HepG2 (cell line): Measurements from ENCODE around the gene NAV2. TPM values are rescaled to one million over a fixed set of nuclear protein-coding genes. Genes with fewer than 3 reads are reported as not detected.

Experiments used
- ATAC-seq: fragments of 200-7000 bp; cut with Tn5 transposase; 3 replicates; pipeline ENCODE4 v1.9.1; 2020; ENCODE audit warnings: mild to moderate bottlenecking, moderate library complexity
- BruUV-seq: library from RNA; stranded (reverse); fragments of 400-500 nt; replicated peaks from 2 replicates; lab custom pipeline; 2021; lab: Mats Ljungman, UMichigan
- CTCF ChIA-PET: fragments of 300-600 bp; formaldehyde crosslinking; extraction: SDS; loops from one replicate; lab custom pipeline; 2021; ENCODE audit warnings: low total read pairs, inconsistent platforms, low intra/inter-chr PET ratio; lab: Yijun Ruan, JAX
- POLR2A ChIA-PET: fragments of 350-600 bp; sonication (Branson Sonifier 250); formaldehyde crosslinking; loops from one replicate; lab custom pipeline; 2020; ENCODE audit warnings: antibody characterized with exemption, inconsistent platforms; lab: Yijun Ruan, JAX
- DNase-seq: peaks from one replicate; pipeline ENCODE4 v3.0.0-alpha.2; 2015; ENCODE audit warnings: low spot score
- FAIRE-seq: peaks from 3 replicates; lab custom pipeline; 2011; peaks lifted over from hg19 to GRCh38; lab: Jason Lieb, UNC
- H2AFZ ChIP-seq: one replicate; pipeline ENCODE4 v1.6.1; 2011; ENCODE audit warnings: low read length, inconsistent platforms
- H3K27ac ChIP-seq: fragments of 300-600 bp; 3 replicates; pipeline ENCODE4 v1.8.0; 2011; ENCODE audit warnings: mixed run types, mild to moderate bottlenecking, mixed read lengths, low read length, inconsistent platforms; ENCODE audit not compliant: insufficient read depth; ENCODE audit errors: extremely low read length
- H3K27me3 ChIP-seq, 2 experiments: fragments of 200-600 bp in 1 of 2; 2 replicates in 1 of 2; 3 replicates in 1 of 2; pipeline versions ENCODE4 v1.6.0 to v1.8.0; 2011; ENCODE audit warnings: low read length in 2 of 2, mild to moderate bottlenecking in 2 of 2, moderate library complexity in 2 of 2, inconsistent platforms in 1 of 2; ENCODE audit not compliant: insufficient read depth in 2 of 2, control insufficient read depth in 1 of 2
- H3K36me3 ChIP-seq, 2 experiments: fragments of 200-600 bp in 1 of 2; replicated peaks in 1 of 2; 2 replicates in 1 of 2; 3 replicates in 1 of 2; pipeline versions ENCODE4 v1.5.1 to v1.8.0; 2011; ENCODE audit warnings: low read length in 2 of 2, inconsistent platforms in 1 of 2; ENCODE audit not compliant: insufficient read depth in 2 of 2, control insufficient read depth in 1 of 2
- H3K4me1 ChIP-seq: 2 replicates; pipeline ENCODE4 v1.5.1; 2012; ENCODE audit warnings: low read length, inconsistent platforms; ENCODE audit not compliant: insufficient read depth
- H3K4me2 ChIP-seq: 2 replicates; pipeline ENCODE4 v1.6.0; 2011; ENCODE audit warnings: low read depth, low read length, inconsistent platforms
- H3K4me3 ChIP-seq, 3 experiments: fragments of 200-600 bp in 1 of 3; sonication (generic), shearing (Covaris generic) in 1 of 3; replicated peaks in 1 of 3; 2 replicates each; pipeline ENCODE4 v1.5.1; 2011 to 2016; ENCODE audit warnings: low read length in 3 of 3, inconsistent platforms in 2 of 3, low read depth in 2 of 3, mild to moderate bottlenecking in 2 of 3, control low read depth in 1 of 3, mixed read lengths in 1 of 3; ENCODE audit not compliant: insufficient read depth in 1 of 3
- H3K79me2 ChIP-seq: one replicate; pipeline ENCODE4 v1.6.1; 2011; ENCODE audit warnings: low read length, inconsistent platforms; ENCODE audit not compliant: insufficient read depth
- H3K9ac ChIP-seq: 2 replicates; pipeline ENCODE4 v1.6.0; 2011; ENCODE audit warnings: mild to moderate bottlenecking, low read depth, low read length, inconsistent platforms; ENCODE audit not compliant: insufficient read depth
- H3K9me3 ChIP-seq: 2 replicates; pipeline ENCODE4 v1.5.1; 2012; ENCODE audit warnings: mild to moderate bottlenecking, low read length
- H4K20me1 ChIP-seq: 2 replicates; pipeline ENCODE4 v1.6.0; 2011; ENCODE audit warnings: inconsistent platforms, mild to moderate bottlenecking, low read length, moderate library complexity; ENCODE audit not compliant: insufficient read depth
- DNMT3B ChIP-seq: conservative IDR thresholded peaks from 2 replicates; pipeline ENCODE4 v1.6.1; 2016; ENCODE audit warnings: missing biosample characterization, control low read depth
- FOXJ3 ChIP-seq: sonication (generic); formaldehyde crosslinking; IDR thresholded peaks from 2 replicates; pipeline ENCODE4 v1.4.0; 2020; ENCODE audit warnings: missing genetic modification reagents, mild to moderate bottlenecking, borderline replicate concordance
- JARID2 ChIP-seq: sonication (generic); formaldehyde crosslinking; IDR thresholded peaks from 2 replicates; pipeline ENCODE4 v1.8.1; 2023; ENCODE audit warnings: missing genetic modification reagents, inconsistent platforms; ENCODE audit not compliant: insufficient replicate concordance
- MAFG ChIP-seq: sonication (generic); formaldehyde crosslinking; IDR thresholded peaks from 2 replicates; pipeline ENCODE4 v1.5.1; 2020; ENCODE audit warnings: mild to moderate bottlenecking, missing genetic modification reagents
- PCBP1 ChIP-seq: fragments of 200-400 bp; formaldehyde crosslinking; IDR thresholded peaks from 2 replicates; pipeline ENCODE4 v1.6.1; 2017; ENCODE audit warnings: mild to moderate bottlenecking, low read depth, low read length, borderline replicate concordance
- PITX1 ChIP-seq: sonication (generic); formaldehyde crosslinking; IDR thresholded peaks from 2 replicates; pipeline ENCODE4 v1.5.1; 2020; ENCODE audit warnings: mild to moderate bottlenecking, missing genetic modification reagents
- RAD21 ChIP-seq: fragments of 450-650 bp; formaldehyde crosslinking; IDR thresholded peaks from 2 replicates; pipeline ENCODE4 v1.5.0; 2020; ENCODE audit warnings: mild to moderate bottlenecking
- RAD51 ChIP-seq: fragments of 450-650 bp; IDR thresholded peaks from 2 replicates; pipeline ENCODE4 v1.6.1; 2016; ENCODE audit warnings: borderline replicate concordance
- RORA ChIP-seq: sonication (generic); formaldehyde crosslinking; IDR thresholded peaks from 2 replicates; pipeline ENCODE4 v1.5.0; 2020; ENCODE audit warnings: mild to moderate bottlenecking, missing genetic modification reagents, moderate library complexity
- TBL1XR1 ChIP-seq: fragments of 150-350 bp; IDR thresholded peaks from 2 replicates; pipeline ENCODE4 v1.6.1; 2014; ENCODE audit warnings: borderline replicate concordance, low read length; ENCODE audit not compliant: partially characterized antibody
- TFAP4 ChIP-seq: sonication (generic); IDR thresholded peaks from 2 replicates; pipeline ENCODE4 v1.6.1; 2016; ENCODE audit warnings: low read depth, borderline replicate concordance
- TRAFD1 ChIP-seq: sonication (generic); formaldehyde crosslinking; IDR thresholded peaks from 2 replicates; pipeline ENCODE4 v1.5.1; 2020; ENCODE audit warnings: missing genetic modification reagents, mild to moderate bottlenecking, borderline replicate concordance
- ZBTB14 ChIP-seq: sonication (generic); formaldehyde crosslinking; IDR thresholded peaks from 2 replicates; pipeline ENCODE4 v1.4.0; 2020; ENCODE audit warnings: missing genetic modification reagents
- ZGPAT ChIP-seq: IDR thresholded peaks from 2 replicates; pipeline ENCODE4 v1.6.1; 2016; ENCODE audit warnings: mild to moderate bottlenecking
- ZKSCAN1 ChIP-seq: fragments of 150-350 bp; IDR thresholded peaks from 2 replicates; pipeline ENCODE4 v1.6.1; 2014; ENCODE audit warnings: low read length
- ZMAT5 ChIP-seq: sonication (generic); formaldehyde crosslinking; IDR thresholded peaks from 2 replicates; pipeline ENCODE4 v1.5.0; 2020; ENCODE audit warnings: mild to moderate bottlenecking, low read depth, missing genetic modification reagents, borderline replicate concordance
- ZNF232 ChIP-seq: sonication (generic); formaldehyde crosslinking; IDR thresholded peaks from 2 replicates; pipeline ENCODE4 v1.4.0; 2020; ENCODE audit warnings: missing genetic modification reagents, borderline replicate concordance
- ZNF282 ChIP-seq: fragments of 450-650 bp; IDR thresholded peaks from 2 replicates; pipeline ENCODE4 v1.6.1; 2018; ENCODE audit not compliant: partially characterized antibody
- ZNF691 ChIP-seq: sonication (generic); formaldehyde crosslinking; IDR thresholded peaks from 2 replicates; pipeline ENCODE4 v1.4.0; 2020; ENCODE audit warnings: missing genetic modification reagents, low read depth, mild to moderate bottlenecking, borderline replicate concordance
- ZNF841 ChIP-seq: sonication (generic); formaldehyde crosslinking; IDR thresholded peaks from 2 replicates; pipeline ENCODE4 v1.8.1; 2023; ENCODE audit warnings: missing genetic modification reagents, borderline replicate concordance
- WGBS: methylation state at CpG from one replicate; pipeline ENCODE4 v1.1.6; 2017; ENCODE audit warnings: low lambda C conversion rate; 5-methylcytosine and 5-hydroxymethylcytosine counted together
- in situ Hi-C: cut with HindIII; loops from 2 replicates; pipeline ENCODE4 v1.10.0; 2017; ENCODE audit warnings: low pct_unique_long_range_greater_than_20kb; ENCODE audit not compliant: extremely low pct_ligation_motif_present
- intact Hi-C: fragments of 100-400 bp; cut with micrococcal nuclease; formaldehyde crosslinking; loops from one replicate; pipeline ENCODE4 v1.10.0; 2022; ENCODE audit not compliant: unreplicated experiment
- polyA plus RNA-seq, 8 experiments: library from polyadenylated mRNA; depleted of rRNA in 3 of 8; stranded (reverse) in 7 of 8; unstranded in 1 of 8; fragments of >200 nt; fragmentation: Illumina TruSeq in 4 of 8; extraction: Trizol in 4 of 8; gene quantifications; 2 replicates each; pipeline versions ENCODE4 v1.2.1 to v1.2.3, GENCODE V29; 2011 to 2016; ENCODE audit warnings: low read depth in 4 of 8, missing spikeins in 1 of 8, mixed read lengths in 1 of 8; ENCODE audit not compliant: insufficient read depth in 1 of 8
- total RNA-seq, 5 experiments: library from RNA; depleted of rRNA; stranded (reverse); fragments of >200 nt; fragmentation: Illumina TruSeq; extraction: Trizol; gene quantifications; 2 replicates each; pipeline ENCODE4 v1.2.3, GENCODE V29; 2016; ENCODE audit warnings: low read depth in 1 of 5

NAV2 gene
- total and polyA plus RNA-seq, 2 of the 13 experiments (the other 11 are each of a cell fraction or from before 2014, with no cell fraction given) = 9.3 to 34.6 TPM

GRCh38 chr11:19728436-19728835 is 15.8 kb downstream of the NAV2 start:
- no peaks in the 10 kb centered on the region for H3K36me3 ChIP-seq
- WGBS = 21% methylated on average over 3 of the region's 4 CpGs
- H3K4me1 ChIP-seq = no peaks in the 10 kb centered on the region
- no TSS peak for BruUV-seq
- H4K20me1 ChIP-seq = no peaks in the 10 kb centered on the region
- H3K9me3 ChIP-seq = no peaks in the 10 kb centered on the region
- H3K4me2 ChIP-seq = no peak overlapping the region
- no peak overlapping the region for H2AFZ ChIP-seq
- H3K9ac ChIP-seq = no peak overlapping the region
- DNase-seq = no peak
- POLR2A ChIA-PET = no interaction called here
- no peak for TF ChIP-seq JARID2 (CRISPR knock-in tag)
- no peak for TF ChIP-seq RORA (CRISPR knock-in tag)
- no peak for TF ChIP-seq RAD21 (CRISPR knock-in tag)
- TF ChIP-seq ZNF691 (CRISPR knock-in tag) = no peak
- TF ChIP-seq TFAP4 = no peak
- no peak for TF ChIP-seq MAFG (CRISPR knock-in tag)
- TF ChIP-seq ZBTB14 (CRISPR knock-in tag) = no peak
- no peak for TF ChIP-seq ZMAT5 (CRISPR knock-in tag)
- no peak for TF ChIP-seq DNMT3B
- TF ChIP-seq RAD51 = no peak
- TF ChIP-seq ZGPAT = no peak
- no peak for TF ChIP-seq ZNF841 (CRISPR knock-in tag)
- TF ChIP-seq PCBP1 = no peak
- TF ChIP-seq FOXJ3 (CRISPR knock-in tag) = no peak
- no peak for TF ChIP-seq PITX1 (CRISPR knock-in tag)
- no peak for TF ChIP-seq TBL1XR1
- no peak for TF ChIP-seq ZKSCAN1
- TF ChIP-seq ZNF282 = no peak
- TF ChIP-seq TRAFD1 (CRISPR knock-in tag) = no peak
- TF ChIP-seq ZNF232 (CRISPR knock-in tag) = no peak
- H3K27me3 ChIP-seq = peaks cover 0 to 15% of the 10 kb centered on the region in 2 experiments; a peak in 4 of 5 replicates
- H3K27ac ChIP-seq = no peak overlapping the region
- in situ Hi-C loops (no loop called here), intact Hi-C loops (no loop called here)
- no peak for FAIRE-seq
- no peak for ATAC-seq
- CTCF ChIA-PET = no interaction called here
- H3K79me2 ChIP-seq = no peaks in the 10 kb centered on the region
- H3K4me3 ChIP-seq = no peak overlapping the region
